Naive thymus-derived CD8-positive, alpha-beta T cell (primary cell): ENCODE measurements around the gene PPP2R1A. TPM values are rescaled to one million over a fixed set of nuclear protein-coding genes. Genes with fewer than 3 reads are reported as not detected.

Source experiments
- ATAC-seq, 2 donors: fragments of 150-1000 bp; cut with Tn5 transposase in 1 of 2; sonication (Bioruptor Pico), chemical (Tn5 transposase) in 1 of 2; 1 replicate in 1 of 2; 2 replicates in 1 of 2; pipeline ENCODE4 v1.10.0; 2021; ENCODE audit warnings: mild to moderate bottlenecking in 2 of 2, moderate library complexity in 2 of 2
- POLR2A ChIA-PET: fragments of 350-600 bp; sonication (Branson Sonifier 250); formaldehyde crosslinking; loops from one replicate; lab custom pipeline; 2021; ENCODE audit warnings: antibody characterized with exemption; lab: Charles Lee
- DNase-seq, 10 donors: peaks; one replicate each; pipeline versions ENCODE4 v3.0.0 to v3.0.0-alpha.2; 2020 to 2022
- H3K27ac Mint-ChIP-seq, 10 donors: one replicate each; pipeline ENCODE4 v1.8.0; 2020 to 2022; ENCODE audit warnings: mild to moderate bottlenecking in 10 of 10, mixed read lengths in 10 of 10, moderate library complexity in 4 of 10, inconsistent platforms in 1 of 10
- H3K27me3 Mint-ChIP-seq, 5 donors: one replicate each; pipeline ENCODE4 v1.8.0; 2021 to 2022; ENCODE audit warnings: mixed read lengths in 5 of 5
- H3K36me3 Mint-ChIP-seq, 3 donors: one replicate each; pipeline ENCODE4 v1.8.0; 2020 to 2022; ENCODE audit warnings: mixed read lengths in 3 of 3, mild to moderate bottlenecking in 2 of 3, inconsistent platforms in 1 of 3
- H3K4me1 Mint-ChIP-seq, 4 donors: one replicate each; pipeline ENCODE4 v1.8.0; 2021 to 2022; ENCODE audit warnings: mixed read lengths in 4 of 4
- H3K4me3 Mint-ChIP-seq, 10 donors: one replicate each; pipeline ENCODE4 v1.8.0; 2020 to 2022; ENCODE audit warnings: mild to moderate bottlenecking in 10 of 10, mixed read lengths in 10 of 10, moderate library complexity in 6 of 10, inconsistent platforms in 1 of 10
- H3K9me3 Mint-ChIP-seq, 9 donors: one replicate each; pipeline ENCODE4 v1.8.0; 2020 to 2022; ENCODE audit warnings: mixed read lengths in 9 of 9, mild to moderate bottlenecking in 3 of 9, inconsistent platforms in 1 of 9, moderate library complexity in 1 of 9
- polyA plus RNA-seq, 3 donors: library from polyadenylated mRNA; unstranded; fragments of 300-500 nt; fragmentation: Illumina TruSeq; gene quantifications; one replicate each; pipeline ENCODE4 v1.2.3, GENCODE V29; 2021
- total RNA-seq, 8 experiments: library from RNA in 2 of 8; stranded (reverse) in 2 of 8; gene quantifications; one replicate each; pipeline ENCODE4 v1.2.3 and lab custom pipeline; 2021 to 2026

PPP2R1A gene
- total and polyA plus RNA-seq, 5 experiments from 2014 or later = 148 to 184 (median 174) TPM

DNA sequence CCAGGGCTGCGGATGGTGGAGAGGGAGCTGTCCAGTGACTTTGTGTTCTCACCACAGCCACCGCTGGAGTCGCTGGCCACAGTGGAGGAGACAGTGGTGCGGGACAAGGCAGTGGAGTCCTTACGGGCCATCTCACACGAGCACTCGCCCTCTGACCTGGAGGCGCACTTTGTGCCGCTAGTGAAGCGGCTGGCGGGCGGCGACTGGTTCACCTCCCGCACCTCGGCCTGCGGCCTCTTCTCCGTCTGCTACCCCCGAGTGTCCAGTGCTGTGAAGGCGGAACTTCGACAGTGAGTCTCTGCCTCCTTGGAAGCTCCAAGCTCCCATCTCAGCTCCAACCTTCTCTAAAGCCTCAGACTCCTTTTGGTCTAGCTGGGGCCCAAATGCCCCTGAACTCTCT lies 21.4 kb downstream of the PPP2R1A start:
- Mint-ChIP-seq H3K36me3 (peaks cover 0 to 97% (median 23%) of the 10 kb centered on the region in 3 donors), H3K27ac (no peak overlapping the region)
- POLR2A ChIA-PET = no interaction called here

DNA sequence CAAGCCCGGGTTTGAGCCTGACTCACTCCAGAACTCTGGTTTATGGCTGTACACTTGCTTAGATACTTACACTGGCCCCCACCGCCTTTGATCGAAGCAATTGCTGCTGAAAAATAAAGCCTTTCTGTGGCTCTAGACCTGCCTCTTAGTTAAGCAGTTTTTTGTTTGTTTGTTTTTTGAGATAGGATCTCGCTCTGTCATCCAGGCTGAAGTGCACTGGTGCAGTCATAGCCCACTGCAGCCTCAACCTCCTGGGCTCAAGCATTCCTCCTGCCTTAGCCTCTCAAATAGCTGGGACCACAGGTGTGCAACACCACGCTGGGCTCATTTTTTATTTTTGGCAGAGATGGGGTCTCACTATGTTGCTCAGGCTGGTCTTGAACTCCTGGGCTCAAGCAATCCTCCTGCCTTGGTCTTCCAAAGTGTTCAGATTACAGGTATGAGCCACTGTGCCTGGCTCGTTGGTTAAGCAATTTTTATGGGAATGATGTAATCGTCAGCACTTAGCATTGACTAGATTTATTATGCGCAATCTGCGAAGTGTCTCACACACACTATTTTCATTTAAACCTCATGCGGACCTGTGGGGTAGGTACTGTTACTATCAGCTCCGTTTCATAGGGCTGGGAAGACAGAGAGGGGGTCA lies 22.2 kb downstream of the PPP2R1A start:
- Mint-ChIP-seq H3K4me3 (no peak overlapping the region), H3K27me3 (no peaks in the 10 kb centered on the region), H3K36me3 (peaks cover 0 to 96% (median 24%) of the 10 kb centered on the region in 3 donors), H3K9me3 (no peaks in the 10 kb centered on the region), H3K27ac (peak overlapping the region in 1 of 10 donors; percentile 38), H3K4me1 (peaks cover 5 to 19% (median 14%) of the 10 kb centered on the region in 4 donors)
- DNase-seq = no peak
- POLR2A ChIA-PET = no interaction called here
- ATAC-seq = no peak

More for the DNA sequence above, 21.4 kb downstream of the PPP2R1A start:
- Mint-ChIP-seq H3K9me3 (no peaks in the 10 kb centered on the region), H3K4me3 (no peak overlapping the region), H3K27me3 (no peaks in the 10 kb centered on the region), H3K4me1 (peaks cover 7 to 21% (median 17%) of the 10 kb centered on the region in 4 donors)
- DNase-seq = no peak
- ATAC-seq = no peak

- Mint-ChIP-seq H3K36me3 (peaks cover 3 to 96% (median 26%) of the 10 kb centered on the region in 3 donors), H3K27me3 (no peaks in the 10 kb centered on the region), H3K4me1 (peaks cover 2 to 17% (median 13%) of the 10 kb centered on the region in 4 donors), H3K27ac (peak overlapping the region in 3 of 10 donors; percentile 15 to 48 (median 29)), H3K4me3 (no peak overlapping the region), H3K9me3 (no peaks in the 10 kb centered on the region)
- DNase-seq (no peak), ATAC-seq (no peak)
- POLR2A ChIA-PET = interaction anchor here (1.4 kb wide), 1 partner anchor 23 kb away, joined by 9 read pairs; the partner anchor contains the start of gene PPP2R1A
These were observed 22.9 kb downstream of the PPP2R1A start for GRCh38 chr19:52212572-52213255.

- Mint-ChIP-seq H3K9me3 (no peaks in the 10 kb centered on the region), H3K27ac (peak overlapping the region in 1 of 10 donors; percentile 75), H3K4me1 (peaks cover 0 to 17% (median 12%) of the 10 kb centered on the region in 4 donors), H3K36me3 (peaks cover 4 to 97% (median 26%) of the 10 kb centered on the region in 3 donors), H3K4me3 (no peak overlapping the region), H3K27me3 (no peaks in the 10 kb centered on the region)
- ATAC-seq (no peak), DNase-seq (no peak)
- POLR2A ChIA-PET = interaction anchor here (1.4 to 1.5 kb wide), 2 partner anchors 10 to 25 kb away, joined by 3 to 9 read pairs; partner anchors contain the start of gene PPP2R1A
These were observed 24.4 kb downstream of the PPP2R1A start for GRCh38 chr19:52214241-52214640.

DNA sequence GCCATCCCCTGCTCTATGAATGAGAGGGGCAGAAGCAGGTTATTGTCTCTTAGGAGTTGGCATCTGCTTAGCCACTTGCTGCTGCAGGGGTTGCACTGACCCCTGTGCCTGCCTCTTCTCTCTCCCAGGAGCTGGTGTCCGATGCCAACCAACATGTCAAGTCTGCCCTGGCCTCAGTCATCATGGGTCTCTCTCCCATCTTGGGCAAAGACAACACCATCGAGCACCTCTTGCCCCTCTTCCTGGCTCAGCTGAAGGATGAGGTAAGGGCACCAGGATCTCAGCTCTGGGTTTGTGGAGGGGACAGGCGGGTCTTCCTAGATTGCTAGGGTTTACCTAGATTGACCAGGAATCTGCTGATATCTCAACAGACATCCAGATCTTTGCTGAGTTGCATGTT lies 26.5 kb downstream of the PPP2R1A start:
- H3K4me3 Mint-ChIP-seq = no peak overlapping the region
- ATAC-seq (no peak), DNase-seq (no peak)
- peaks cover 0 to 12% (median 3%) of the 10 kb centered on the region in 4 donors for H3K4me1 Mint-ChIP-seq
- H3K27me3 Mint-ChIP-seq = no peaks in the 10 kb centered on the region
- H3K9me3 Mint-ChIP-seq = no peaks in the 10 kb centered on the region
- peak overlapping the region in 3 of 10 donors; percentile 3 to 50 (median 44) for H3K27ac Mint-ChIP-seq
- peaks cover 4 to 96% (median 44%) of the 10 kb centered on the region in 3 donors for H3K36me3 Mint-ChIP-seq
- POLR2A ChIA-PET = no interaction called here

- H3K4me3 Mint-ChIP-seq = no peak overlapping the region
- POLR2A ChIA-PET = no interaction called here
- H3K36me3 Mint-ChIP-seq = peaks cover 4 to 96% (median 45%) of the 10 kb centered on the region in 3 donors
- ATAC-seq (no peak), DNase-seq (no peak)
- no peaks in the 10 kb centered on the region for H3K9me3 Mint-ChIP-seq
- peak overlapping the region in 5 of 10 donors; percentile 2 to 70 (median 32) for H3K27ac Mint-ChIP-seq
- H3K27me3 Mint-ChIP-seq = no peaks in the 10 kb centered on the region
- peaks cover 0 to 12% (median 3%) of the 10 kb centered on the region in 4 donors for H3K4me1 Mint-ChIP-seq
These were observed 27.7 kb downstream of the PPP2R1A start for GRCh38 chr19:52217576-52217975.

GRCh38 chr19:52219611-52220010 lies 29.8 kb downstream of the PPP2R1A start:
- Mint-ChIP-seq H3K4me3 (no peak overlapping the region), H3K27me3 (no peaks in the 10 kb centered on the region), H3K4me1 (peaks cover 0 to 6% (median 2%) of the 10 kb centered on the region in 4 donors), H3K36me3 (peaks cover 4 to 96% (median 43%) of the 10 kb centered on the region in 3 donors), H3K27ac (peak overlapping the region in 1 of 10 donors; percentile 41), H3K9me3 (no peaks in the 10 kb centered on the region)
- POLR2A ChIA-PET = interaction anchor here (0.8 kb wide), 1 partner anchor 30 kb away, joined by 3 read pairs; the partner anchor contains the start of gene PPP2R1A
- DNase-seq (no peak), ATAC-seq (no peak)

DNA sequence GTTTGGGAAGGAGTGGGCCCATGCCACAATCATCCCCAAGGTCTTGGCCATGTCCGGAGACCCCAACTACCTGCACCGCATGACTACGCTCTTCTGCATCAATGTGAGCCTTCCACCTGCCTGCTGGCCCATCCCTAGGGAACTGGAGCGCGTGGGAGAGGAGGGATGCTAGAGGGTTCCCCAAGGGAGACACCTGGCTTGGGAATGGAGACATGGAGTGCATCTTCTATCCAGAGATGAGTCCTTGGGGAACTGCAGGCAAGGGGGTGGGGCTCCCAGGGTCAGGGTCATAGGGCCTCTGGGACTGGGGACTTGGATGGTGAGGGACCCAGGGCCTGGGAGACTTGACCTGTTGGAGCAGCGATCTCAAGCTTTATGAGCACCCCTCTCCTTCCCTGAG lies 31.2 kb downstream of the PPP2R1A start:
- no peaks in the 10 kb centered on the region for H3K9me3 Mint-ChIP-seq
- no peak for ATAC-seq
- peak overlapping the region in 4 of 10 donors; percentile 57 to 88 (median 70) for H3K27ac Mint-ChIP-seq
- POLR2A ChIA-PET = no interaction called here
- peaks cover 4 to 95% (median 42%) of the 10 kb centered on the region in 3 donors for H3K36me3 Mint-ChIP-seq
- DNase-seq = no peak
- no peak overlapping the region for H3K4me3 Mint-ChIP-seq
- H3K27me3 Mint-ChIP-seq = no peaks in the 10 kb centered on the region
- peaks cover 0 to 6% (median 2%) of the 10 kb centered on the region in 4 donors for H3K4me1 Mint-ChIP-seq

DNA sequence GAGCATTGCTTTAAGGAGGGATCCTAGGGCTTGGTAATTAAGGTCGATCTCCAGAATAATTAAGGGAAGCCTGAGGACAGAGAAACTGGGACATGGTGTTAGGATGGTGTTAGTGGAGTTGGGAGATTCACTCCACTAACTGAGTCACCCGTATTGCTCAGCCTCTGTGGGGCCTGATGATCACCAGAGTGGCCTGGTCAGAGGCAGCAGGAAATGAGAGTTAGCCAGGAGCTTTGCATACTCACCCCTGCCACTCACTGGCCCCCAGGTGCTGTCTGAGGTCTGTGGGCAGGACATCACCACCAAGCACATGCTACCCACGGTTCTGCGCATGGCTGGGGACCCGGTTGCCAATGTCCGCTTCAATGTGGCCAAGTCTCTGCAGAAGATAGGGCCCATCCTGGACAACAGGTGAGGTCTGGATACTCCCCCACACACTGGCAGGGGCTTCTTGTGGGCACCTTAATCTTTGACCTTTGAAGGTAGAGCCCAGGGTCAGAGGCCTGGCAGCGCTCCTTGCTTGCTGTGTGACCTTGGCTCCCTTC lies 32.1 kb downstream of the PPP2R1A start:
- H3K27me3 Mint-ChIP-seq = no peaks in the 10 kb centered on the region
- DNase-seq = no peak
- H3K36me3 Mint-ChIP-seq = peaks cover 4 to 95% (median 43%) of the 10 kb centered on the region in 3 donors
- ATAC-seq = no peak
- POLR2A ChIA-PET = no interaction called here
- peaks cover 0 to 6% (median 1%) of the 10 kb centered on the region in 4 donors for H3K4me1 Mint-ChIP-seq
- no peak overlapping the region for H3K4me3 Mint-ChIP-seq
- peak overlapping the region in 2 of 10 donors; percentile 11 to 12 for H3K27ac Mint-ChIP-seq
- no peaks in the 10 kb centered on the region for H3K9me3 Mint-ChIP-seq

- ATAC-seq = no peak
- Mint-ChIP-seq H3K4me3 (no peak overlapping the region), H3K27ac (peak overlapping the region in 3 of 10 donors; percentile 32 to 51 (median 42)), H3K36me3 (peaks cover 0 to 90% (median 40%) of the 10 kb centered on the region in 3 donors), H3K4me1 (peaks cover 0 to 8% (median under 1%) of the 10 kb centered on the region in 4 donors), H3K9me3 (no peaks in the 10 kb centered on the region), H3K27me3 (no peaks in the 10 kb centered on the region)
- POLR2A ChIA-PET = no interaction called here
- no peak for DNase-seq
These were observed 34.4 kb downstream of the PPP2R1A start for GRCh38 chr19:52224211-52224610.

- Mint-ChIP-seq H3K4me1 (peaks cover 0 to 5% (median under 1%) of the 10 kb centered on the region in 4 donors), H3K27me3 (no peaks in the 10 kb centered on the region), H3K9me3 (no peaks in the 10 kb centered on the region), H3K36me3 (peaks cover 0 to 67% (median 20%) of the 10 kb centered on the region in 3 donors), H3K27ac (peak overlapping the region in 6 of 10 donors; percentile 9 to 74 (median 47)), H3K4me3 (no peak overlapping the region)
- ATAC-seq = no peak
- no peak for DNase-seq
- POLR2A ChIA-PET = interaction anchor here (0.6 kb wide), 1 partner anchor 33 kb away, joined by 5 read pairs; no protein-coding TSS in a partner anchor
These were observed 36.8 kb downstream of the PPP2R1A start for GRCh38 chr19:52226652-52227051.

GRCh38 chr19:52227196-52227940 lies 37.5 kb downstream of the PPP2R1A start:
- H3K4me1 Mint-ChIP-seq = peaks cover 0 to 7% (median under 1%) of the 10 kb centered on the region in 4 donors
- no peak for ATAC-seq
- no peak for DNase-seq
- peaks cover 0 to 60% (median 18%) of the 10 kb centered on the region in 3 donors for H3K36me3 Mint-ChIP-seq
- no peaks in the 10 kb centered on the region for H3K9me3 Mint-ChIP-seq
- H3K27me3 Mint-ChIP-seq = no peaks in the 10 kb centered on the region
- H3K27ac Mint-ChIP-seq = peak overlapping the region in 6 of 10 donors; percentile 9 to 74 (median 42)
- POLR2A ChIA-PET = no interaction called here
- H3K4me3 Mint-ChIP-seq = no peak overlapping the region
